Loucy (cell line): ENCODE measurements around the gene DHX9.

Experiments used
- H2AFZ ChIP-seq: fragments of 200-600 bp; sonication (generic); 2 replicates; pipeline ENCODE4 v1.6.0; 2016; ENCODE audit warnings: antibody characterized with exemption, mild to moderate bottlenecking, low read length, moderate library complexity
- H3F3A ChIP-seq: fragments of 200-600 bp; 2 replicates; pipeline ENCODE4 v1.6.0; 2016; ENCODE audit warnings: antibody characterized with exemption, low read depth, mild to moderate bottlenecking
- H3K27me3 ChIP-seq: fragments of 200-600 bp; sonication (generic); 2 replicates; pipeline ENCODE4 v1.6.1; 2014; ENCODE audit warnings: low read length, mild to moderate bottlenecking; ENCODE audit not compliant: insufficient read depth, poor library complexity, severe bottlenecking
- H3K36me3 ChIP-seq: fragments of 200-600 bp; sonication (generic); 2 replicates; pipeline ENCODE4 v1.6.1; 2016; ENCODE audit warnings: low read length; ENCODE audit not compliant: insufficient read depth
- H3K4me1 ChIP-seq: fragments of 200-600 bp; sonication (generic); 2 replicates; pipeline ENCODE4 v1.5.1; 2014; ENCODE audit warnings: low read length, mild to moderate bottlenecking; ENCODE audit not compliant: insufficient read depth, poor library complexity, severe bottlenecking
- H3K4me2 ChIP-seq: fragments of 200-600 bp; sonication (generic); 2 replicates; pipeline ENCODE4 v1.6.0; 2014; ENCODE audit warnings: antibody characterized with exemption, low read length, low read depth, mild to moderate bottlenecking; ENCODE audit not compliant: poor library complexity, severe bottlenecking
- H3K4me3 ChIP-seq: fragments of 200-600 bp; sonication (generic); 2 replicates; pipeline ENCODE4 v1.5.1; 2014; ENCODE audit warnings: low read length, mild to moderate bottlenecking, mixed read lengths; ENCODE audit not compliant: poor library complexity, severe bottlenecking
- H3K79me2 ChIP-seq: fragments of 200-600 bp; sonication (generic); 2 replicates; pipeline ENCODE4 v1.6.1; 2014; ENCODE audit warnings: low read length; ENCODE audit not compliant: insufficient read depth
- H3K9ac ChIP-seq: fragments of 200-600 bp; sonication (generic); 2 replicates; pipeline ENCODE4 v1.6.0; 2014; ENCODE audit warnings: mild to moderate bottlenecking, low read depth, low read length, moderate library complexity; ENCODE audit not compliant: poor library complexity, severe bottlenecking
- H3K9me2 ChIP-seq: fragments of 200-600 bp; sonication (generic); replicated peaks from 2 replicates; pipeline ENCODE4 v1.6.1; 2016; ENCODE audit warnings: low read depth, low read length, mixed read lengths
- H3K9me3 ChIP-seq: fragments of 200-600 bp; sonication (generic); 2 replicates; pipeline ENCODE4 v1.6.1; 2014; ENCODE audit warnings: mild to moderate bottlenecking, antibody characterized with exemption, low read length, low read depth; ENCODE audit not compliant: insufficient read depth
- H4K20me1 ChIP-seq: fragments of 200-600 bp; sonication (generic); 2 replicates; pipeline ENCODE4 v1.6.0; 2014; ENCODE audit warnings: antibody characterized with exemption, low read length, mild to moderate bottlenecking; ENCODE audit not compliant: insufficient read depth, poor library complexity, severe bottlenecking
- CTCF ChIP-seq: fragments of 200-600 bp; sonication (generic); conservative IDR thresholded peaks from 2 replicates; pipeline ENCODE4 v1.5.1; 2014; ENCODE audit warnings: mild to moderate bottlenecking, antibody characterized with exemption, low read length
- EZH2phosphoT487 ChIP-seq: fragments of 200-600 bp; IDR thresholded peaks from 2 replicates; pipeline ENCODE4 v1.6.1; 2018; ENCODE audit warnings: antibody characterized with exemption, mild to moderate bottlenecking, moderate library complexity, borderline replicate concordance

The DHX9 gene

GRCh38 chr1:182863940-182864339 lies 24.8 kb downstream of the DHX9 start:
- Histone ChIP-seq H3K79me2 (peaks cover 40% of the 10 kb centered on the region), H3K4me3 (no peak overlapping the region), H4K20me1 (peaks cover 69% of the 10 kb centered on the region), H3K9me3 (no peaks in the 10 kb centered on the region), H3K4me1 (peaks cover 5% of the 10 kb centered on the region), H3K27me3 (no peaks in the 10 kb centered on the region), H3K9me2 (no peaks in the 10 kb centered on the region), H2AFZ (no peak overlapping the region), H3F3A (no peaks in the 10 kb centered on the region), H3K4me2 (no peak overlapping the region), H3K9ac (no peak overlapping the region), H3K36me3 (peaks cover 100% of the 10 kb centered on the region)
- TF ChIP-seq CTCF (no peak), EZH2phosphoT487 (no peak)

GRCh38 chr1:182867861-182868260 lies 28.7 kb downstream of the DHX9 start:
- H3K4me2 ChIP-seq = no peak overlapping the region
- H3F3A ChIP-seq = no peaks in the 10 kb centered on the region
- H3K79me2 ChIP-seq = peaks cover 29% of the 10 kb centered on the region
- H2AFZ ChIP-seq = no peak overlapping the region
- H3K27me3 ChIP-seq = no peaks in the 10 kb centered on the region
- no peaks in the 10 kb centered on the region for H3K4me1 ChIP-seq
- H3K4me3 ChIP-seq = no peak overlapping the region
- no peaks in the 10 kb centered on the region for H3K9me3 ChIP-seq
- no peak for TF ChIP-seq CTCF
- no peak for TF ChIP-seq EZH2phosphoT487
- no peak overlapping the region for H3K9ac ChIP-seq
- H3K9me2 ChIP-seq = no peaks in the 10 kb centered on the region
- peaks cover 41% of the 10 kb centered on the region for H4K20me1 ChIP-seq
- H3K36me3 ChIP-seq = peaks cover 99% of the 10 kb centered on the region

GRCh38 chr1:182869241-182869666 lies 30.1 kb downstream of the DHX9 start:
- H3K79me2 ChIP-seq = peaks cover 20% of the 10 kb centered on the region
- no peaks in the 10 kb centered on the region for H3F3A ChIP-seq
- no peaks in the 10 kb centered on the region for H3K9me2 ChIP-seq
- peaks cover 28% of the 10 kb centered on the region for H4K20me1 ChIP-seq
- no peaks in the 10 kb centered on the region for H3K27me3 ChIP-seq
- no peaks in the 10 kb centered on the region for H3K4me1 ChIP-seq
- no peak overlapping the region for H3K4me2 ChIP-seq
- H3K9me3 ChIP-seq = no peaks in the 10 kb centered on the region
- H2AFZ ChIP-seq = no peak overlapping the region
- no peak overlapping the region for H3K9ac ChIP-seq
- TF ChIP-seq EZH2phosphoT487 (no peak), CTCF (no peak)
- no peak overlapping the region for H3K4me3 ChIP-seq
- peaks cover 99% of the 10 kb centered on the region for H3K36me3 ChIP-seq
